Activated naive CD4-positive, alpha-beta T cell treated with anti-CD3 and anti-CD28 coated beads, Interleukin-2, amount 50 U/mL, for 72 hours (primary cell): ENCODE data around the gene RPLP2. TPM values are rescaled to one million over a fixed set of nuclear protein-coding genes. Genes with fewer than 3 reads are reported as not detected.
A peak's percentile ranks its signal among the peaks of the same experiment; 100 is the strongest.

ENCODE experiments used
- ATAC-seq, 2 donors: fragments of 150-1000 bp; cut with Tn5 transposase; 2 replicates each; pipeline ENCODE4 v1.10.0; 2021; ENCODE audit warnings: mild to moderate bottlenecking in 2 of 2, moderate library complexity in 2 of 2
- DNase-seq, 2 donors: peaks; one replicate each; pipeline ENCODE4 v3.0.0; 2021 to 2022; ENCODE audit warnings: low spot score in 2 of 2
- H3K27ac Mint-ChIP-seq, 2 donors: one replicate each; pipeline ENCODE4 v1.8.0; 2022; ENCODE audit warnings: mild to moderate bottlenecking in 2 of 2, mixed read lengths in 2 of 2
- H3K36me3 Mint-ChIP-seq, 2 donors: one replicate each; pipeline ENCODE4 v1.8.0; 2022; ENCODE audit warnings: mixed read lengths in 2 of 2
- H3K9me3 Mint-ChIP-seq, 2 donors: one replicate each; pipeline ENCODE4 v1.8.0; 2022; ENCODE audit warnings: mixed read lengths in 2 of 2
- total RNA-seq, 2 donors: library from RNA; stranded (reverse); gene quantifications; one replicate each; pipeline ENCODE4 v1.2.3, GENCODE V29; 2022

RPLP2 gene
- total RNA-seq, 2 donors from 2014 or later = 3,020 to 3,653 TPM

GRCh38 chr11:783581-784015 lies 26.2 kb upstream of the RPLP2 start:
- peaks cover 0 to 5% of the 10 kb centered on the region in 2 donors for H3K36me3 Mint-ChIP-seq
- H3K9me3 Mint-ChIP-seq = no peaks in the 10 kb centered on the region
- no peak for DNase-seq
- ATAC-seq = peak; percentile 63 to 73
- H3K27ac Mint-ChIP-seq = no peak overlapping the region

- ATAC-seq (no peak), DNase-seq (no peak)
- H3K9me3 Mint-ChIP-seq = no peaks in the 10 kb centered on the region
- H3K27ac Mint-ChIP-seq = no peak overlapping the region
- peaks cover 0 to 5% of the 10 kb centered on the region in 2 donors for H3K36me3 Mint-ChIP-seq
Measured at GRCh38 chr11:786235-787083, 23.3 kb upstream of the RPLP2 start.

GRCh38 chr11:787084-787675 lies 22.6 kb upstream of the RPLP2 start:
- Mint-ChIP-seq H3K36me3 (peaks cover 0 to 5% of the 10 kb centered on the region in 2 donors), H3K9me3 (no peaks in the 10 kb centered on the region), H3K27ac (no peak overlapping the region)
- ATAC-seq (no peak), DNase-seq (no peak)

- no peak overlapping the region for H3K27ac Mint-ChIP-seq
- no peaks in the 10 kb centered on the region for H3K9me3 Mint-ChIP-seq
- no peak for DNase-seq
- H3K36me3 Mint-ChIP-seq = peaks cover 0 to 5% of the 10 kb centered on the region in 2 donors
- no peak for ATAC-seq
Measured at GRCh38 chr11:788009-788640, 21.6 kb upstream of the RPLP2 start.

GRCh38 chr11:788953-789940 lies 20.5 kb upstream of the RPLP2 start:
- DNase-seq (no peak), ATAC-seq (no peak)
- no peaks in the 10 kb centered on the region for H3K36me3 Mint-ChIP-seq
- no peak overlapping the region for H3K27ac Mint-ChIP-seq
- H3K9me3 Mint-ChIP-seq = no peaks in the 10 kb centered on the region

- no peaks in the 10 kb centered on the region for H3K9me3 Mint-ChIP-seq
- peak in 1 of 2 donors; percentile 61 for DNase-seq
- no peak within 1 kb of the TSS for H3K27ac Mint-ChIP-seq
- no peaks in the 10 kb centered on the region for H3K36me3 Mint-ChIP-seq
- peak in 1 of 2 donors; percentile 68 for ATAC-seq
Measured at GRCh38 chr11:789943-790342, 19.8 kb upstream of the RPLP2 start, which contains the start of gene CEND1. Gene CEND1, minus strand, starts transcription at chr11:790090. Its CDS starts 1,514 bp downstream, at chr11:788576.

- no peaks in the 10 kb centered on the region for H3K36me3 Mint-ChIP-seq
- DNase-seq (no peak), ATAC-seq (peak in 1 of 2 donors; percentile 22)
- peak overlapping the region in 1 of 2 donors; percentile 79 for H3K27ac Mint-ChIP-seq
- no peaks in the 10 kb centered on the region for H3K9me3 Mint-ChIP-seq
Measured at GRCh38 chr11:790721-791564, 18.8 kb upstream of the RPLP2 start.

GRCh38 chr11:791658-792534 lies 17.9 kb upstream of the RPLP2 start:
- DNase-seq (no peak), ATAC-seq (no peak)
- Mint-ChIP-seq H3K27ac (no peak overlapping the region), H3K36me3 (no peaks in the 10 kb centered on the region), H3K9me3 (no peaks in the 10 kb centered on the region)

GRCh38 chr11:792535-792821 lies 17.3 kb upstream of the RPLP2 start:
- H3K27ac Mint-ChIP-seq = no peak overlapping the region
- DNase-seq (no peak), ATAC-seq (no peak)
- no peaks in the 10 kb centered on the region for H3K9me3 Mint-ChIP-seq
- no peaks in the 10 kb centered on the region for H3K36me3 Mint-ChIP-seq

GRCh38 chr11:792873-793272 lies 16.9 kb upstream of the RPLP2 start:
- Mint-ChIP-seq H3K9me3 (no peaks in the 10 kb centered on the region), H3K36me3 (no peaks in the 10 kb centered on the region), H3K27ac (no peak overlapping the region)
- DNase-seq (no peak), ATAC-seq (no peak)

GRCh38 chr11:793556-793955 lies 16.2 kb upstream of the RPLP2 start:
- Mint-ChIP-seq H3K9me3 (no peaks in the 10 kb centered on the region), H3K36me3 (no peaks in the 10 kb centered on the region), H3K27ac (no peak overlapping the region)
- ATAC-seq (no peak), DNase-seq (no peak)

- Mint-ChIP-seq H3K27ac (no peak overlapping the region), H3K9me3 (no peaks in the 10 kb centered on the region), H3K36me3 (no peaks in the 10 kb centered on the region)
- ATAC-seq = no peak
- no peak for DNase-seq
Measured at GRCh38 chr11:794013-794765, 15.6 kb upstream of the RPLP2 start.

GRCh38 chr11:794766-795633 lies 14.8 kb upstream of the RPLP2 start:
- no peaks in the 10 kb centered on the region for H3K36me3 Mint-ChIP-seq
- no peak overlapping the region for H3K27ac Mint-ChIP-seq
- no peak for ATAC-seq
- no peak for DNase-seq
- no peaks in the 10 kb centered on the region for H3K9me3 Mint-ChIP-seq
